GM21447 (cell line): Measurements from ENCODE around the gene MED12L.

Source experiments
- ATAC-seq: cut with Tn5 transposase; IDR thresholded peaks from one replicate; pipeline ENCODE4 v1.9.1; 2021; ENCODE audit not compliant: unreplicated experiment

The MED12L gene

DNA sequence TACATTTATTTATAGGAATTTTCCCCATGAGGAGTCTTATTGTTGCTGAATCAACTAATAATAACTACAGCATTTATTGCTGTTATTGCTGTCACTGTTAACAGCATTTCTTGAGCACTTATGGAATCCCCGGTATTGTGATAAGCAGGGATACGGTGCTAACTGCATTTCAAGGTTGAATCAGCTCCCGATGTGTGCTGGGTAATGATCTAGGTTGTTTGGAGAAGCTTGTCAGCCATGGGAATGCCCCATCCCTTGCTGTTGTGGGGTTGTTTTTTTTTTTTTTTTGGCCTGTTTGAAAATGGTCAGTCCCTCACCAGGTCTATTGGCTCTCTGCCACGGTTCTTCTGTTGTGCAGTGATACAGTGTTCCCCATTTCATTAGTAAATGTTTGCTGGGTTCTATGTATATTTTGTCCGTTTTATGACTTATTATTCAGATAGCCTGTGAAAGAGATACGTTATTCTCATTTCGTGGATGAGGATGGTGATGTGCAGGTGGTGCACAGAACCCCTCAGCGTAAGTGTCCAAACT, 48.5 kb downstream of the MED12L start:
- ATAC-seq, result no peak

DNA sequence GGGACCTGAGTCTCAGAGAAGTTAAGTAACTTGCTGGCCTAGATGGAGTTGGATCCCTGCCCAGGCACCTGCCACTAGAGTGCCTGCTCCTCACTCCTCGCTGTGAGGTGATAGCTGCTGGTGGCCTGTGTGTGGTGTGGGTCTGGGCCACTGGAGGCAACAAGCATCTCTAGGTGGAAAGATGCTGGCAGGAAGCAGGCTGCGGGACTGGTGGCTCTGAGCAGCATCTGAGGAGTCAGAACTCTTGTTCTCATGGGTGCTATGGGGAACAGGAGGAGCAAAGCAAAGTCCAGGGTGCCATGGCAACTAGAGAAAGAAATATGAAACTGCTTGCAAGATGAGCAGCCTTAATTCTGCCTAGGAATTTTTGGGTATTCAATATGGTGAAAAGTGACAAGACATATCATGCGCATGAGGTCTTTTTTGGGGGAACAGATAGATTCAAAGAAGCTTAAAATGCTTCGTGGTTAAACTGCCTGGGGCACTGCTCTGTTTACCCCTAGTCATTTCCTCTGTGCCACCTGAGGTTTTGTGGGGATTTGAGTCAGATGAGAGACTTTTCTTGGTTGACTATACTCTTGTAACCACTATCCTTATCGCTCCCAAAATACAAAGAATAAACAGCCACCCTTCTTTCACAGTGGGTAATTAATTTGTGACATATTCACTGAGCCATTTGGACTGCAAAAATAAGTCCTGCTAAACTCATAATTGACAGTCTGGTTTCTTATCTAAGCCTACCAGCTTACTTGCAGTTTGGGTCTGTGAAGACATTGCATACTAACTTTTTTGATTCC, 50.3 kb downstream of the MED12L start:
- peak; percentile 66 for ATAC-seq

DNA sequence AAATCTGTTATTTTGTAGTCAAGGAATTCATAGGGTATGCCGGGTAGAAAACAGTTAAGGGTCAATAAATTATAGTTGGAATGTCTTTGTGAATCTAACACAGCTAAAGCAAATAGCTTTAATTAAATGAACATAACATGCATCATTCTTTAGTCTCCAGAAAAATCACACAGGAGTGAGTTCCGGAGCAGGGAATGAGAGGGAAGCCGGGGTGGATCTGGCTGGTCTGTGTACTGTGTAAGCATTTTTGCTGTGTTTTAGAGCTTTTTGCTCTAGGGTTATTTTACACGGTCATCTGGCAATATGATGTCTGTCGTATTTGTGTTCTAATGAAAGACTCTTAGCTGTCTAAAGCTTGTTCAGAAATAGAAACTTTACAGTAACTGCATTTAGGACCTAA, 57.5 kb downstream of the MED12L start:
- no peak for ATAC-seq

DNA sequence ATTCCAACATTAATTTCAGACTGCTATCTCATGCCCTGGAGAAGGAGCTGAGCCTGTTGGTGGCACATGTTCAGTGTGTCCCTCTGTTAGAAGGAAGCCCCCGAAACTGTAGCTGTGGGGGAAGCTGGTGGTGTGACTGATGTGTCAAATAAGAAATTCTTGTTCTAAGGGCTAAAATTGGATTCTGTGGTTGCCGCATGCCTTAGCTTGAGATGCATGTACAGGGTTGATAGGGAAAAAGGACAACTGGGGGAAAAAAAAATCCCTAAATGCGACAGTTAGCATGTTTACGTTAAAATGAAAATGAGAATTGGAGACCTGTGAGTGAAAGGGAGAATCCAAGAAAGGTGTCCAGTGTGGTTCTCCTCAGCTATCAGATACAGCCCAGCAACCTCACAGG, 58.6 kb downstream of the MED12L start:
- no peak for ATAC-seq

DNA sequence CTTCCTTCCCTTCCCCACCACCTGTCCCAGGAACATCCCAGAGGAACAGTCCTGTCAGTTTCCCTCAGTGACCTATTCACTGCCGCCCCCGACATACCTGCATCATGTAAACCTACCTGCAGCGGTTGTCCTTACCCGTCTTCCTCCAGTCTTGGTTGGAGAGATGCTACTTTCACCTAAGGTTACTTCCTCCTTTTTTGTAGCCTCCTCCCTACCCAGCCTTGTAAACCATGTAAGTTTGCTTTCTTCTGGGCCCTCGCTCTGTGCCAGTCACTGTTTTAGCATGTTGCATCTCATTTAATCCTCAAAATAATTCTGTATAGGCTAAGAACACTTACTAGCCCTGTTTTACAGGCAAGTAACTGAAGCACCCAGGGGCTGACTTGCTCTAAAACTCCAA, 59.3 kb downstream of the MED12L start:
- ATAC-seq, result no peak

DNA sequence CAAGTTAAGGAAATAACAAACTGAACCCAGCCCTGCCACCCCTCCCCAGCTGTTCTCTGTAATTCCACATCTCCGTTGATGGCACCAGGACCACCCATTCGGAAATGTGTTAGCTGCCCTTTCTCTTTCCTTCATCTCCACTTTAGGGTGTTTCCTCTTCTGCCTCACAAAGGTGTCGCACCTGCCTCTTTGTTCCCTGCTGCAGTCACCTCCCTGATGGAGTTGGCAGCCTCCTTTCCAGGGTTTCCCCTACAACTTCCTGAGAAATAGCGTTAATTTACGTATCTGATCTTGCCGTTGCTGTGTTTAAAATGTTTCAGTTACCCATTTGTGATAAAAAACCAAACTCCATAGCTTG, 60.2 kb downstream of the MED12L start:
- ATAC-seq, result peak; percentile 11

DNA sequence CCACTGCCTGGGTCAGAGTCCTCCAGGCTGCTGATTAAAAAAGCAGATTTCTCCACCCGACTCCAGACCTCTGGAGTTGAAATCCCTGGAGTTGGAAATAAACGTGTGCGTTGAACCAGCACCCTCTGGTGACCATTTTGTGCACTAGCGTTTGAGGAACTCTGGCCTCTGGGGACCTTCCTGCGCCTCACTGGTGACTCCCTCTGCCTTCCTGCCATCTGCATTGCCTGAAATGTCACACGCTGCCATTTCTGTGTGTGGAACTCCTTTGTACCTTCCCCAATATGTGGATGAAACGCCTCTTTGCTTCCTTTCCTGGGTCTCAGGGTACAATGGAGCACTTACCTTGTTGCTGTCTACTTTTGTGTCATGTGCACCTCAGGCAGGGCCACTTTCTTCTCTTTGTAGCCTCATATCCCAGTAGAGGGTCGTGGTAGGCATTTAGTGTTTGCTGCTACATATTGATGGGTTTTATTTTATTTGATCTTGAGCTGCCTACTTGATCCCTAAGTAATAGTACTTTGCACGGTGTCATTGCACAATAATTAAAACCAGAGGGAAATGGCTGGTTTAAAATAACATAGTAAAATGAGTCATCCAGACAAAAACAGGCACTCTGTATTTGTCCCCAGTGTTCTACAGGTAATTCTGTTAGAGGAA, 60.7 kb downstream of the MED12L start:
- peak; percentile 94 for ATAC-seq

DNA sequence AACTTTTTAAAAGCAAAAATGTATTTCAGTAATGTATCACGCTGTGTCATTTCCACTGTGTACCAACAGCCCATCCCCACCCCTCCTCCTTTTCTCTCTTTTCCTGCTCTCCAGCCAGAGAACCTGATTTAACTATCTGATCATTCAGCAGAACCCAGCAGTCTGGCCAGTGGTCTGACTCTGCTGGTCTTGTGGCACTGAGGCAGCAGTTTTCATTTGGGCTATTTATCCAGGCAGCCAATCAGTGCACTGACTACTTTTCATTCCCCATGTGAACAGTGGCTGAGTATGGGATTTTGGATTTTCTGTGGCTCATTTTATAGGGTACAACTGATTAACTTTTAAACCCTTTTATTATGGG, 61.2 kb downstream of the MED12L start:
- ATAC-seq, result peak; percentile 23

DNA sequence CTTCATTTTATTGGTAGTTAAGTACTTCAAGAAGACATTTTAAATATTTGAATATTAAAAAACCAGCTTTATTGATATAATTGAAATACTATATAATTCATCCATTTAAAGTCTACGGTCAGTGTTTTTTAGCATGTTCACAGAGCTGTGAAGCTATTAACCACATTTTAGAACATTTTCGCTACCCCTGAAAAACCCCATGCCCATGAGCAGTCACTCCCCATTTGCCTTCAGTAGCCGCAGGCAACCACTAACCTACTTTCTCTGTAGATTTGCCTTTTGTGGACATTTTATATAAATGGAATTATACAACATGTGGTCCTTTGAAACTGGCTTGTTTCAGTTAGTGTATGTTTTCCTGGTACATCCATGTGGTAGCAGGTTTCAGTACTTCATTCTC, 61.8 kb downstream of the MED12L start:
- ATAC-seq, result no peak

DNA sequence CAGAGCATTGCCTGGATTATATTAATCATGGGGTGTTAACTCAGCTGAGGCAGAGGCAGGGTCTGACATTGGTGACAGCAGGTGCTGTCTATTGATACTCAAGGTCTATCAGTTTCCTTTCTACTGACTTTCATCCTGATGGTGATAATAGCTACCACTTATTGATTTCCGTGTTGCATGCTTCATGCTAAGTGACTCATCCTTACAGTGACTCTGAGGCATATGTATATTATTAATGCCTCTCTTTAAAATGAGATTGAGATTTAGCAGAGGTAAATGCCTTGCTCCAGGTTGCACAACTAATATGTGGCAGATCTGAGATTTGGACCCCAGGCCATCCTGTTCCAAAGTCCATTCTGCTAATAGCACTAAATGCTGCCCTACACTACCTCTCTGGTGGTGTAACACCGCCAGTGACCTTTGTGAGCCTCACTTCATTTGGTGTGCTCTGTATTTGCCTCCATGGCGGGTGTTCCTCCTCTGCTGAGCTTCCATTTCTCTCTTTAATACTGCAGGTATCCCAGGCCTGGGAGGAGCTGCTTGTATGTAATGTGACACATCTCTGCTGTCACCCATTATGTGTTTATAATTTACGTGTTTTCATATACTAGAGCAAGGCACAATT, 67.1 kb downstream of the MED12L start:
- no peak for ATAC-seq

DNA sequence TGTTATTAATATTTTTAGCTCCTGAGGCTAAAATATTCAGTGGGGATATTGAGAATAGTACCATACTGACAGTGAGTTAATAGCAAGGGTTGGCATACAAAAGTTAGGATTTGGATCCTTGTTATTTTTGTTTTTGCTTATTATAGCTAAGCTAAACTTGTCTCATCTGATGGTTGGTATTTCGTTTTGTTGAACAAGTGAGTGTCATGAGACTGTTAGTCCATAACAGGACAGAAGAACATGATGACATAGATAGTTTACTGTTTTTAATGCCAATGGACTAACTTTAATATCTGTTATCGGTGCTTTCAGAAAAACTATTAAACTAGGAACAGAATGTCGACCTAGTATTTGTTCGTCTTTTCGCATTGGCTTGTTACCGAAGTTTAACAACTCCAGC, 69.1 kb downstream of the MED12L start:
- no peak for ATAC-seq

DNA sequence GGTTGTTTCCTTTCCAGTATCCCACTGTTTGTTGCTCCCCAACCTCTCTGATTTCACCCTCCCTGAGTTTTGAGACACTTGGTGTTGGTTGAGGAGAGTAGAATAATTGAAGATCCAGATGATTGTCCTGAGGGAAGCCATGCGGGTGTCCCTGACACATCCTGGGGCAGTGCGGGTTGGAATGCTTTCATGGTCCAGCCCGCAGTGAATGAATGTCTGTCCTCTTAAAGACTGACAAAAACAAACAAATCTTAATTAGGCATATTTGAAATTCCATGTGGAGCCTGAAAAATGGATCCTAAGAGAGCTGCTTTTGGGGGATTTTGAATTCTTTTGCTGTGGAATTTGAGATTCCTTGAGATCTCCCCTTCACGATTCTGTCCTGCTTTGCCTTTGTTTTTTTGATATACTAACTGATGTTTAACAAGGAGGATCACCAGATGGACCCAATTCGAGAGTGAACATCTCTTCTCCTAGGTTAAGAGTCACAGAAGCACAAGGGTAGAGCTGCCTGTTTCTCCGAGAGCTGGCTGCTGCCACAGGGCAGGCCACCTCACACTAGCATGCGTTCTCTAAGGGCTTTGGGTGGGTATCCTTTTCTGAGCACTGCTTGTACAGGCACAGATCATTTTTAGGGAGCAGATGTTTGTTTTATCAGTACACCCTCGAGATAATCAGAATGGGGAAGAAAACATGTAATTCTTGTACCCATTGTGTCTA, 70.1 kb downstream of the MED12L start:
- no peak for ATAC-seq

DNA sequence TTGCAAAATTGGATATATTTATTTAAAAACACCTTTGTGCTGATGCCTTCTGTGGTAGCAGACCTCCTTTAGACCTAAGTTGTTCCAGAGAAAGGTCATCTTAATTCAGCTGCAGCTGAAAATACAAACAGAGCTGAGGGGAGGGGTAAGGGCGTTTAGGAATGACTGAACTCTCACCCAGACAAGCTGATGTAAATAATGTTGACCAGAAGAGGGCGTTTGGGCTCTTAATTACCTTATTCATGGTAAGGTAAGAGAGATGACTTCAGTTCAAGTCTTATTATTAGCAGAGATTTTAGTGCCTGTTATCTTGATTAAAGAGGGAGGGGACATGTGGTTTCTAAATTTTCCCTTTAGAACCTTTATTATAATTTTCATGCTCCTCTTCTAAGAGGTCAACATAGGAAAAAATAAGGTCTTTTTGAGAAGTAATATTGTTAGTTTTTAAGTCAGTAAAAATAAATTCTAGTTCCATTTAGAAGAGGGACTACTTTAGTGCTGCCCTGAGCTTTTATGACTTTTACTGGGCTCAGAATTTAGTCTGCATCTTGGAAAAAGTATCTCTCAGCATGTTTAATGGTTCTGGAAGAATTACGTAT, 71.3 kb downstream of the MED12L start:
- ATAC-seq, result peak; percentile 61

DNA sequence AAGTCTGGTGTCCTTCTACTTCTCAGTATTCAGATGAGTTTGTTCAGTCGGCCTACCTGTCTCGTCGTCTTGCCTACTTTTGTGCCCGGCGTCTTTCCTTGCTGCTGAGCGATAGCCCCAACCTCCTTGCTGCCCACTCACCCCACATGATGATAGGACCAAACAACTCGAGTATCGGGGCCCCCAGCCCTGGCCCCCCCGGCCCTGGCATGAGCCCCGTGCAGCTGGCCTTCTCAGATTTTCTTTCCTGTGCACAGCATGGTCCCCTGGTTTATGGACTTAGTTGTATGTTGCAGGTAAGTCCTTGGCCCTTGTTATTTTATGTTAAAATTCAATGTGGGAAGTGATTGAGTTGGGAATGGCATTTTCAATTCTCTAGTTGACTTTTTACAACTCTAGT, 74.3 kb downstream of the MED12L start:
- ATAC-seq, result no peak

DNA sequence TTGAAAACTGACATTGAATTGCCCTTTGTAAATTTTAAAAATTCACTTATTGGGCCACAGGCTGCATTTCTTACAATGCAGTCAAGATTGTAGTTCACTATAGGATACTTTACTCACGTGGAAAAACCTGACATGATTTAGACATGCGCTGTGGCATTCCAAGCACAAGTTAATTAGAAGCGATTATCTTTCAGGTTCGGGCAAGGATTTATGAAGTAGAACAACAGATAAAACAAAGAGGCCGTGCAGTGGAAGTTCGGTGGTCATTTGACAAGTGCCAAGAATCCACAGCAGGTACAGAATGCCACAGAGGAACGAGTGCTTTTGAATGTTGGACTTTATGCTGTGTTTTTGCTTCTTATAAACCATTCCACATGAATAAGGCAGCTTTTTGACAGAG, 79.8 kb downstream of the MED12L start:
- ATAC-seq, result no peak

DNA sequence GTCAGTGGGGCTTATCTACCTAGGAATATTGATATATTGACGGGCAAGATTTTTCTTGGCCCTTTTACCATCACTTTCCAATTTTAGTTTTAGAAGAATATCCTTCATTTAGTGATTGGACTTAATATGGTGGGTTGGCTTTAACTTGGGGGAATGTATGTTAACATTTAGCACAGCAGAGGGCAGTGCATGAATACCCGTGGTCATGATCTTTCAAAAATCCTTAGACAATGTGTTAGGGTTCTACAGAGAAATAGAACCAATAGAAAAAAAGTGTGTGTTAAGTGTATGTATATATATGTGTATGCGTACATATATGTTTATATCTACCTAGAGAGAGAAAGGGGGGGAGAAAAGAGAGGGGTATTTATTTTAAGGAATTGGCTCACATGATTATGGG, 80.7 kb downstream of the MED12L start:
- ATAC-seq, result no peak

DNA sequence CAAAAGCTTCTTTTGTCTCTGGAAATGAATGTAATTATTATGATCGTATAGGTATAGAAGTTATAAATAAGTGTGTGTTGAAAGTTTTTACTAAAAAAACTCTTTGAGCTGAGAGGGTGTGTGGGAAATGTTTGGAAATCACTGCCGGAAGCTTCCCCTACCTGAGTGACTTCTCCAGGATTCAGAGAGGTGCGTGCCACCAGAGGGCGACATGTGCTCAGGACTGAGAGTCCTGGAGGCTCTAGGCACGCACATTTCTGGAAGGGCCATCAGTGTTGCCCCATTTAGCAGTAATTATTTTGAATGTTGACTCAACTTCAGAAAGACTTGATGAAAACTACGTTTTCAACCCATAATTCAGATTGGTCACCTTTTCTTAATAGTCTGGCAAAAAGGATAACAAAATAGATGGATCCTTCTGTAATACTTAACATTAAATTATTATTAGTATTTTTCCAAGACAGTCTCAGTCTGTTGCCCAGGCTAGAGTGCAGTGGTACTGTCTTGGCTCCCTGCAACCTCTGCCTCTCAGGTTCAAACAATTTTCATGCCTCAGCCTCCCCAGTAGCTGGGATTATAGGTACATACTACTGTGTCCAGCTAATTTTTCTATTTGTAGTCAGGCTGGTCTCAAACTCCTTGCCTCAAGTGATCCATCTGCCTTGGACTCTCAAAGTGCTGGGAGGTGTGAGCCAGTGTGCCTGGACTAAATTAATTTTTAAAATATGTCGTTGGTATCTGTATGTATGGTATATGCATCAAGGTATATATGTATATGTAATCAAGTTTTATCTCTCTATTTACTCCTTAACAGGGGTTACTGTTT, 83.0 kb downstream of the MED12L start:
- peak; percentile 52 for ATAC-seq

DNA sequence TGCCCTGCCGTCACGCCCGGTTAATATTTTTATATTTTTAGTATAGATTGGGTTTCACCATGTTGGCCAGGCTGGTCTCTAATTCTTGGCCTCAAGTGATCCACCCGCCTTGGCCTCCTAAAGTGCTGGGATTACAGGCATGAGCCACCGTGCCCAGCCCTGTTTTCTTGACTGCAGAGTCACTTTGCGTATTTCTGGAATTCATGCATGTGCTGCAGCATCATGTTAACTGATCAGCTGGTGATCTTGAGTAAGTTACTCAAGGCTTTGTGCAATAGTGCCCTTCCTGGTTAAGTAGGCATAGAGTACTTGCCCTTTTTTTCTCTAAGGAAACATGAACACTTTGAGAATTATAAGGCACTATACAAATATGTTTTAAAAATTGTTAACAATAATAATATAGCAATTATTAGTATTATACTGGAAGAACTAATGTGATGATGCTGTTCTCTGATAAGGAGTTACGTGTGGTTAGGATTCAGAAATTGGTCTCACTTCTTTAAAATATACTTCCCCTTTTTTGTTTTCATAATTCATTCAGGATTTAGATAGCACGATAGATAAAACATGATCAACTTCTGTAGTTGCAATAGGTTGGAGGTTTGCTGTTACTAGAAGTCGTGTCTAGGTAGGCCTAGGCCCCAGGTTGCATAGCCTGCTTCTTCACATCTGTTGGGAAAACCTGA, 83.9 kb downstream of the MED12L start:
- ATAC-seq, result peak; percentile 28

DNA sequence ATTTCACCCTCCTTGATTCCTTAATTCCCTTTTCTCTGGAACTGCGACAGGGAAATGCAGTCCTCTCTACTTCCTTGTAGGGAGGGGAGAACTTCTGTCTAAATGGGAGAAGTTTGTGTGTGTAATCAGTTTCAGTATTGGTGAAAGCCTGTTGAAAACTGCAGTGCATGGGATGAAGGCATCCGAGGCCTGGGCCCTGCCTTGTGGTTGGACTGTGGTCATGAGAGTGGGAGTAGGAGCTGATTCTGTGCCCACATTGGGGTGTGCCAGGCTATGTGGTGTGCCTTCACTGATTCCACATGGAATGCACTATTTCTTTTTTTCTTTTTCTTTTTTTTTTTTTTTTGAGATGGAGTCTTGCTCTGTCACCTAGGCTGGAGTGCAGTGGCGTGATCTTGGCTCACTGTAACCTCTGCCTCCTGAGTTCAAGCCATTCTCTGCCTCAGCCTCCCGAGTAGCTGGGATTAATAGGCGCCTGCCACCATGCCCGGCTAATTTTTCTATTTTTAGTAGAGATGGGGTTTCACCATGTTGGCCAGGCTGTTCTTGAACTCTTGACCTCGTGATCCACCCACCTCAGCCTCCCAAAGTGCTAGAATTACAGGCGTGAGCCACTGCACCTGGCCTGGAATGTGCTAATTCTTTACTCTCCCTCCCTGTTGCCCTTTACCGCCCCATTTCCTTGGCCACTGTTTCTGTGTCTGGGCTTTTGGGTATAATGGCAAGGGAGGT, 84.7 kb downstream of the MED12L start:
- peak; percentile 26 for ATAC-seq
